ENCODE measurements around the gene ATP1A2. TPM values are rescaled to one million over a fixed set of nuclear protein-coding genes. Genes with fewer than 3 reads are reported as not detected.
A peak's percentile ranks its signal among the peaks of the same experiment; 100 is the strongest.

ATP1A2 gene
- total RNA-seq, 2 donors from 2014 or later: 146 to 228 TPM

GRCh38 chr1:160112357-160112756 lies 3.2 kb upstream of the ATP1A2 start:
- DNase-seq (ENCODE audit: low spot score): no peak
- Histone ChIP-seq H3K4me3 (no peak overlapping the region), H3K9me3 (no peaks in the 10 kb centered on the region), H3K27ac (no peak overlapping the region), H3K4me1 (peaks cover 0 to 37% of the 10 kb centered on the region in 2 donors), H3K27me3 (no peaks in the 10 kb centered on the region), H3K36me3 (no peaks in the 10 kb centered on the region)
- TF ChIP-seq, protein P1, sequence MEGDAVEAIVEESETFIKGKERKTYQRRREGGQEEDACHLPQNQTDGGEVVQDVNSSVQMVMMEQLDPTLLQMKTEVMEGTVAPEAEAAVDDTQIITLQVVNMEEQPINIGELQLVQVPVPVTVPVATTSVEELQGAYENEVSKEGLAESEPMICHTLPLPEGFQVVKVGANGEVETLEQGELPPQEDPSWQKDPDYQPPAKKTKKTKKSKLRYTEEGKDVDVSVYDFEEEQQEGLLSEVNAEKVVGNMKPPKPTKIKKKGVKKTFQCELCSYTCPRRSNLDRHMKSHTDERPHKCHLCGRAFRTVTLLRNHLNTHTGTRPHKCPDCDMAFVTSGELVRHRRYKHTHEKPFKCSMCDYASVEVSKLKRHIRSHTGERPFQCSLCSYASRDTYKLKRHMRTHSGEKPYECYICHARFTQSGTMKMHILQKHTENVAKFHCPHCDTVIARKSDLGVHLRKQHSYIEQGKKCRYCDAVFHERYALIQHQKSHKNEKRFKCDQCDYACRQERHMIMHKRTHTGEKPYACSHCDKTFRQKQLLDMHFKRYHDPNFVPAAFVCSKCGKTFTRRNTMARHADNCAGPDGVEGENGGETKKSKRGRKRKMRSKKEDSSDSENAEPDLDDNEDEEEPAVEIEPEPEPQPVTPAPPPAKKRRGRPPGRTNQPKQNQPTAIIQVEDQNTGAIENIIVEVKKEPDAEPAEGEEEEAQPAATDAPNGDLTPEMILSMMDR (IDR thresholded peaks at IDR 0.05): no peak

DNA sequence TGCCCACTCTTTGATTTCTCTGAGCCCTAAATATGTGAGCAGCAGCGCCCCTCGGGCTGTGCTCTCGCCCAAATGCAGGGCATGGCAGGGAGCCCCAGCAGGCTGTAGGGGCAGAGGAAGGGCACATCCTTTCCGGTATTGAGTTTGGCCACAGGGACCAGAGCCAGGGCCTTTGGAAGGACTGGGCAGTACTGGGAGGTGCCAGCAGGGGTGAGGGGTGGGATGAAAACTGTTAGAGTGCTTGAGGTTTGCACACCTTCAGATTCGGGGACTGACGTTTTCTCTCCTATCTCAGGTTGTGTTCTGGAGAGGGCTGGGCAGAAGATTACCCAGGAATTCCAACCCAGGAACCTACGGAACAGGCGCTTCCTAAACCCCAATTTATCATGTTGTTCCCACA lies 2.2 kb upstream of the ATP1A2 start:
- TF ChIP-seq, protein P1 (IDR thresholded peaks at IDR 0.05): no peak
- no peak overlapping the region for H3K4me3 ChIP-seq
- DNase-seq (ENCODE audit: low spot score): no peak
- peaks cover 3% of the 10 kb centered on the region for H3K36me3 ChIP-seq
- H3K27me3 ChIP-seq: no peaks in the 10 kb centered on the region
- H3K4me1 ChIP-seq: peaks cover 0 to 48% of the 10 kb centered on the region in 2 donors
- no peaks in the 10 kb centered on the region for H3K9me3 ChIP-seq
- peak overlapping the region; percentile 67 to 90 for H3K27ac ChIP-seq

- DNase-seq (ENCODE audit: low spot score): no peak
- Histone ChIP-seq H3K36me3 (peaks cover 6% of the 10 kb centered on the region), H3K9me3 (no peaks in the 10 kb centered on the region), H3K27ac (peak overlapping the region; percentile 67 to 90), H3K27me3 (no peaks in the 10 kb centered on the region), H3K4me1 (peaks cover 0 to 51% of the 10 kb centered on the region in 2 donors), H3K4me3 (no peak overlapping the region)
- TF ChIP-seq, protein P1 (IDR thresholded peaks at IDR 0.05): no peak
These were observed 1.5 kb upstream of the ATP1A2 start for GRCh38 chr1:160114085-160114484.

GRCh38 chr1:160116283-160117147 lies 956 bp downstream of the ATP1A2 start:
- Histone ChIP-seq H3K4me1 (peaks cover 0 to 48% of the 10 kb centered on the region in 2 donors), H3K9me3 (no peaks in the 10 kb centered on the region), H3K27me3 (no peaks in the 10 kb centered on the region), H3K36me3 (peaks cover 16% of the 10 kb centered on the region), H3K4me3 (peak overlapping the region; percentile 54 to 62), H3K27ac (peak overlapping the region; percentile 67 to 90)
- TF ChIP-seq, protein P1 (IDR thresholded peaks at IDR 0.05): no peak
- no peak for DNase-seq (ENCODE audit: low spot score)

GRCh38 chr1:160117300-160117699 lies 1.7 kb downstream of the ATP1A2 start:
- Histone ChIP-seq H3K27ac (peak overlapping the region; percentile 67 to 90), H3K36me3 (peaks cover 24% of the 10 kb centered on the region), H3K9me3 (no peaks in the 10 kb centered on the region), H3K4me1 (peaks cover 0 to 48% of the 10 kb centered on the region in 2 donors), H3K27me3 (no peaks in the 10 kb centered on the region), H3K4me3 (peak overlapping the region; percentile 54 to 62)
- TF ChIP-seq, protein P1 (IDR thresholded peaks at IDR 0.05): no peak
- DNase-seq (ENCODE audit: low spot score): no peak
